HPDE6-E6E7 (cell line): ENCODE results near the gene PLK4.
"Not testable (repeated sequence)": the region's sequence is repeated elsewhere in the genome, so short reads cannot be mapped to it uniquely, and the experiment has no call there.

Source experiments
- DNase-seq: peaks from one replicate; pipeline ENCODE4 v3.0.0; 2011; ENCODE audit warnings: missing footprints; ENCODE audit errors: extremely low spot score

Gene PLK4

GRCh38 chr4:127880763-127881562 lies at the start of gene PLK4:
PLK4 (plus strand) TSS chr4:127880893; CDS start chr4:127881135, 242 bp downstream.
- DNase-seq: peak; percentile 95

- no peak for DNase-seq
These were observed 48.1 kb upstream of the PLK4 start for GRCh38 chr4:127832585-127832984.

- no peak for DNase-seq
These were observed 36.7 kb upstream of the PLK4 start for GRCh38 chr4:127843704-127844600.

- DNase-seq: no peak
These were observed 36.0 kb upstream of the PLK4 start for GRCh38 chr4:127844601-127845116.

GRCh38 chr4:127846061-127846460 lies 34.6 kb upstream of the PLK4 start:
- no peak for DNase-seq

GRCh38 chr4:127846765-127847164 lies 33.9 kb upstream of the PLK4 start:
- DNase-seq: no peak

GRCh38 chr4:127849505-127850234 lies 31.0 kb upstream of the PLK4 start:
- no peak for DNase-seq

- no peak for DNase-seq
These were observed 28.0 kb upstream of the PLK4 start for GRCh38 chr4:127852661-127853060.

- no peak for DNase-seq
These were observed 24.4 kb upstream of the PLK4 start for GRCh38 chr4:127856196-127856812.

GRCh38 chr4:127856813-127857447 lies 23.8 kb upstream of the PLK4 start:
- peak; percentile 55 for DNase-seq

GRCh38 chr4:127857641-127858040 lies 23.1 kb upstream of the PLK4 start:
- DNase-seq: no peak

- no peak for DNase-seq
These were observed 12.5 kb upstream of the PLK4 start for GRCh38 chr4:127868196-127868595.

- no peak for DNase-seq
These were observed 10.4 kb upstream of the PLK4 start for GRCh38 chr4:127870281-127870680.

- peak; percentile 43 for DNase-seq
These were observed 10.0 kb upstream of the PLK4 start for GRCh38 chr4:127870688-127871087.

GRCh38 chr4:127875791-127876190 lies 4.9 kb upstream of the PLK4 start:
- no peak for DNase-seq

- DNase-seq: no peak
These were observed 821 bp downstream of the PLK4 start for GRCh38 chr4:127881563-127881864.

- DNase-seq: no peak
These were observed 7.9 kb downstream of the PLK4 start for GRCh38 chr4:127888559-127888958.

GRCh38 chr4:127889903-127890302 lies 9.2 kb downstream of the PLK4 start:
- DNase-seq: no peak

- no peak for DNase-seq
These were observed 15.4 kb downstream of the PLK4 start for GRCh38 chr4:127896069-127896468.

- no peak for DNase-seq
These were observed 15.8 kb downstream of the PLK4 start for GRCh38 chr4:127896528-127896927.

- DNase-seq: not testable (repeated sequence)
These were observed 19.0 kb downstream of the PLK4 start for GRCh38 chr4:127899682-127900081.
